T1000 (cell line): ENCODE measurements around the gene MYL7.
"Not testable (repeated sequence)": the region's sequence is repeated elsewhere in the genome, so short reads cannot be mapped to it uniquely, and the experiment has no call there.

Source experiments
- DNase-seq: peaks from one replicate; lab custom pipeline; 2025; ENCODE audit warnings: mixed read lengths; lab: John Stamatoyannopoulos, UW

Gene MYL7

DNA sequence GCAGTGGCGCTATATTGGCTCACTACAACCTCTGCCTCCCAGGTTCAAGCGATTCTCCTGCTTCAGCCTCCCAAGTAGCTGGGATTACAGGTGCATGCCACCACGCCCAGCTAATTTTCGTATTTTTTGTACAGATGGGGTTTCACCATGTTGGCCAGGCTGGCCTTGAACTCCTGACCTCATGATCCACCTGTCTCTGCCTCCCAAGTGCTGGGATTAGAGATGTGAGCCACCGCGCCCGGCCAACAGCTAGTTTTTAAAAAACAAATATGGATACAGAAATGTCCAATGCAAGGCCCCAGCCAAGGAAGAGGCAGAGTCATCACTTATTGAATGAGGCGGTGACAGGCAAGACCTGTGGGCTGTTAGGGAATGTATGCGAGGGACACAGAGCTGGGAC lies 30.8 kb upstream of the MYL7 start:
- DNase-seq = not testable (repeated sequence)

GRCh38 chr7:44167920-44168319 lies 26.8 kb upstream of the MYL7 start:
- no peak for DNase-seq

- peak; percentile 49 for DNase-seq
These were observed 22.5 kb upstream of the MYL7 start for GRCh38 chr7:44163591-44163990.

DNA sequence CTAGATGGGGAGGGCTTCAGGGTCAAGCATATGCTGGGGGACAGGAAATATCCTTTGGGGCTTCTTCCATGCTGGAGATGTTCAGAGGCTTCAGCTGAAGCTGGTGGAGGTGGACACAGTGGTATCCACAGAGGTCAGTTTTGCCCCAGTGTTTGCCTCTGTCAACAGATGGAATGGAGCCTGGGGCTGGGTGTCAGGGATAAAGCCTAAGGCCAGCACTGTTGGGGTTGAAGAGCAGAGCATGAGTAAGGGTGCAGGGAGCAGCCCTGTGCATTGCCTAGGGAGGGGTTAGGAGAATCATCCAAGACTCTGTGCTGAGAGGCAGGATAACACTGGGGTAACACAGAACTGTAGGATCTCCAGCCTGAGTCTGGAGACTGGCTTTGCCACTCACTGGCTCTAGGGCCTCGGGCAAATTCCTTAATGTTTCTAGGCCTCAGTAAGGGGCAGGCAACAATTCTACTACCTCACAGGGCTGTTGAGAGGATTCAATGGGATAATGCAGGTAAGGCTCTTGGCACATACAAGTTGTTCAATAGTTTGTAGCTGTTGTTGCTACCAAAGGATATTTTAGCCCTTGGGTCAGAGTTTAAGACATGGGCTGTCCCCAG lies 21.8 kb upstream of the MYL7 start:
- DNase-seq = no peak

- DNase-seq = no peak
These were observed 21.0 kb upstream of the MYL7 start for GRCh38 chr7:44162179-44162578.

DNA sequence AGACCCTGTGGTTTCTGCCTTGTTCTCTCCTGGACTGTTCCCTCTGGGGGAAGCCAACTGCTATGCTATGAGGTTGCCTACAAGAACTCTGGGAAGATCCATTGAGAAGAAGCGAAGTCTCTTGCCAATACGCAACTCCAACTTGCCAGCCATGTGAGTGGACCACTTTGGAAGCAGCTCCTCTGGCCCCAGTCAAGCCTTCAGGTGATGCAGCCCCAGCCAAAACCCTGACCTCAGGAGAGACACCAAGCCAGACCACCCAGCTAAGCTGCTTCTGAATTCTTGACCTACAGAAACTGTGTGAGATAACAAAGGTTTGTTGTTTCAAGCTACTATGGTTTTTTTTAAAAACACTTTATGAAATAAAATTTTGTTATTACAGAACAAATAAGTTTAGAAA lies 20.2 kb upstream of the MYL7 start:
- no peak for DNase-seq

DNA sequence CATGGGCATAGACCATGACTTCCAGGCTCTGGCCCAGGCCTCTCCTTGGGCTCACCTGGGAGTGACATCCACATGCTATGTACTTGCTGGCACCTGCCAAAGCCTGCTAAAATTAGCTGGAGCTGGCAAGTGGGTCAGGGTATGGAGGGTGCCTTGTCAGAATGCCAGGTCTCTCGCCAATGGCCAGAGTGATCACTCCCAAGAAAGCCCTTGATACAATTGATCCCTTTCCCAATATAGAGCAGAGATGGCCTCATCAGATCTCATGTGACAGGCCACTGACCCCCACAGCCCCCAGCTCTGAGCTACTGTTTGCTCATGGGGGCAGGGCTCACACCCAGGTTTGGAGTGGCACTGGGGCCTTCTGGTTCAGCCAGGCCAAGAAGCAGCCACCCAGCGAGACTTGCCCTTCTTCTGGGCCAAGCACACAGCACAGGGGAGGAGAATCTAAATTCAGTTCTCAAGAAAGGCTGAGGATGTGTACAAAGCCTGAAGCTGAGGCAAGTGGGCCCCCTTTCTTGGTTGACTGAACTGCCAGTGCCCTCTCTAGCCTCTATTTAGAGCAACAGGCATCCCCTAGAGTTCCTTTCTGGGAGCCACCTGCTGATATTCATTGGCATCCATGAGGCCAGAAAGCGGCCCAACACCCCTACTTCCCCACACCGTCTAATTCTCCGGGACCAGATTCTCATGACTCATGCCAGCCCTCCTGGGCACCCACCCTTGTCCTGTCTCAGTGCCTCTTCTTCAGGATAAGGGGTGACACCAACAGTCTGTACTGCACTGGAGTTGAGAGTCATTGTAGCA lies 18.9 kb upstream of the MYL7 start:
- DNase-seq = no peak

DNA sequence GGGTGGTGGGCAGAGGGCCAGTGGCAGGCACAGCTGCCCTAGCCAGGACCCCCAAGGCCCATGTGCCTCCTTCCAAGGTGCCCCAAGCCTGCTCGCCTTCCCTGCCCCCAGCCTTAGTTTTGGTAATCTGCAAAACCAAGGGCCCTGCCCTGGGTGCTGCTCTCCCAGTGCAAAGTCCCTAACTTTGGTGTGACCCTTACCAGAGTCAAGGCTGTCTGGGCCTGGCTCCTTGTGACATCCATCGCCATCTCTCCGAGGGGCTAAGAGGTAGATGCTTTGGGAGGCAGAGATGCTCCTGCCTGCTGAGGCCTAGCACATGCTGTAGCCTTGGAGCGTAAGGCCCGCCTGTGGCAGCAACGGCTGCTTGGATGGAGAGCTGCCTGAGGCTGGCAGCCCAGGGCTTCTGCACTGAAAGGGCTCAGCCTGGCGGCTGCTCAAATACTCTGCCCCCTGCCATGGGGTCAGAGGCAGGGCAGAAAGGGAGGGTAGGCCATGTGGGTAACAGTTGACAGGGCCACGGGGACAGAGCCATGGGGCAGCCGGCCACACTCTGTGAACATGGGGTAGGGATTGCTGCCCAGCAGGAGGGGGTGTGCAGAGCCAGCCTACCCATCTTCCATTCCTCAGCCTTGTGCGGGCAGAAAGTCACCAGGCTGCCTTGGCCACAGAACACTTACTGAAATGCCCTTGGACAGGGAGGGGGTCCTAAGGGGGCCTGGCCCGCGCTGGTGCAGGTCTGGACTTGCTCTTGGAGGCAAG lies 17.9 kb upstream of the MYL7 start:
- DNase-seq = no peak

DNA sequence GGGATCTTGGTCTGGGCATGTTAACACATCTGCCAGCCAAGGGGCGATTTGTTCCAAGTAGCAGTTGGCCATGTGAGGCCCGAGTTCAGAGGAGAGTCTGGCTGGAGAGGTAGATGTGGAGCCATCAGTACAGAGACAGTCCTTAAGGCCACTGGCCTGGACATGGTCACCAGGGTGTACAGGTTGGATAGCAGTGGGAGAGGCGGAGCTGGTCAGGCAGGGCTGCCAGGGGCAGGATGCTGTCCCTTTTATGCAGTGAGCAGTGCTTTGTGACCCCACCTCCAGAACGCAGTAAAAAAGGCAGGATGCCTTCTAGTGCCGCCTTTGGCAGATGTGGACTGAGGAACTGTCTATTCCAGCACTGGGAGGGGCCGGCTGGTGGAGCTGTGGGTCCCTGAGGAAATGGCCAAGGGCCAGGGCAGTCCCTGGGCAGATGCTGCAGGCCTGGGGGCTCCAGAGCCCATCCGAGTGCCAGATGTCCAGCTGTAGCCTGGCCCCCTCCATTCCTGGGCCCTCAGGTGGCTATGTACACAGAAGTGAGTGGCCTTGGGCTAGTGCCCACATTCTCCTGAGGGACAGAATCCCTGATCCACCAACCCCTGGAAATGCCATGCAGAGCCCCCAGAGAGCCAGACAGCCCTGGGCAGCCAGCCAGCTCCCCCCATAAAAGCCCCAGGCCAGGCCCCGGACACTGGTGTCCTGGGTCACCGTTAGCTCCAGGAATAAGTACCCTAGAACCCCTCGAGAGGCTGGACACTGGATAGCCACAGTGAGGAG lies 17.2 kb upstream of the MYL7 start:
- no peak for DNase-seq

GRCh38 chr7:44157116-44158080 lies 16.3 kb upstream of the MYL7 start:
- no peak for DNase-seq

- DNase-seq = no peak
These were observed 15.4 kb upstream of the MYL7 start for GRCh38 chr7:44156453-44157010.

DNA sequence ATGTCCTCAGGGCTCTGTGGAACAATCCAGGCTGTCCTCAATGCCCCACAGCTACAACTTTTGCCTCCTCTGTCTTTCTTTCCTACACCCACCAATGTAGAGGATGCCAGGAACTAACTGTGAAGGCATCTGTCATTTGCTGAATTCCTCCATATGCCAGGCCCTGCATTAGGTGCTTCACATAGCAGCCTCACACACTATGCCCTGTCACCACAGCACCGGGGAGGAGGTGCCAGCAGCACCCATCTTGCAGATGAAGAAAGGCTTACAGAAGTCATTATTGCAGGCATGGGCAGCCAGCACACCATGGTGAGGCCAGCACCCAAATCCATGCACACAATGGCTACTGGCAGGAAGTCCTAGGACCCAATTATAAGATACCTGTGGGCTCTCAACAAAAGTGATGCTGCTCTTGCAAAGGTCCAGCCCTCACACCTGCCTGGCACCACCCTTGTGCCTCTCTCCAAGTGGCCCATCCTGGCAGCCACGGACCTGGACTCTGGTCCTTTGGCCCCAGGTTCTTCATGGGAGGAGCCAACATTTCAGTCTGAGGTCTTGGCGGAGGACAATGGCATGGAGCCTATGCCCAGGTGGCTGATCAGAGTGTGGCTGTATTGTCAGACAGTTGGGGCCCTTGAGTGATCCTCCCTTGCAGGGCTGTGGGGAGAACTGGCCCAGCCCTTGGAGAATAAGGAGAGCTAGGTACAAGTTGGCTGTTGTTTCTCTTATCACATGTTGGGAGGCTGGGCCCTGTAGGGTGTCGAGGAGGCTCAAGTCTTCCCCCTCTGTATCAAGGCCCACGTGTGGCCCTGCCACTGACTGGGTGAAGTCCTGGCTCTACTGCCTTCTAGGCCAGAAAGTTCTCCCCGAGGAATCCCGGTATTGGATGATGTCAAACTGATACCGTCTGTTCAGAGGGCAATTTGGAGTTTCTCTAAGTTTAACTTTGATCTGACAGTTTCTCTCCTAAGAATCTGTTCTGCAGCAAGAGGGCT lies 14.4 kb upstream of the MYL7 start:
- DNase-seq = no peak

DNA sequence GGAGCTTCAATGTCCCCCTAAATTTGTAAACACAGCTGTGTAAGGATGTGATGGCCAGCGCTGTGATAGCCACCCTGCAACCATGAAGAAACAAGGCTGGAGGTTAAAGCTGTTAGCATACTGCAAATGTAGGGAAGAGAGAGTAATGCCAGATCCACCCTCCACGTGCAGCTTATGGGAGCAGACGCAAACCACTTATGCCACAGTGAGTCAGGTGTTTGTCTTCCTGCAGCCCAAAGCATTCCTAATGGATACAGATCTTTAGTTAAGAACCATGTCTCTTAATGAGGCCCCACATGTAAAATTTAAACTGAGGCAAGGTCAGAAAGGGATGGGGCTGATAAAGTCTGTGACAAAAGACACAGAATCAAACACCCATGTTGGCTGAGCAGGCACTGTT lies 13.6 kb upstream of the MYL7 start:
- no peak for DNase-seq

- DNase-seq = no peak
These were observed 12.8 kb upstream of the MYL7 start for GRCh38 chr7:44153948-44154335.

GRCh38 chr7:44152971-44153947 lies 12.1 kb upstream of the MYL7 start:
- no peak for DNase-seq

GRCh38 chr7:44151956-44152355 lies 10.8 kb upstream of the MYL7 start:
- DNase-seq = no peak

DNA sequence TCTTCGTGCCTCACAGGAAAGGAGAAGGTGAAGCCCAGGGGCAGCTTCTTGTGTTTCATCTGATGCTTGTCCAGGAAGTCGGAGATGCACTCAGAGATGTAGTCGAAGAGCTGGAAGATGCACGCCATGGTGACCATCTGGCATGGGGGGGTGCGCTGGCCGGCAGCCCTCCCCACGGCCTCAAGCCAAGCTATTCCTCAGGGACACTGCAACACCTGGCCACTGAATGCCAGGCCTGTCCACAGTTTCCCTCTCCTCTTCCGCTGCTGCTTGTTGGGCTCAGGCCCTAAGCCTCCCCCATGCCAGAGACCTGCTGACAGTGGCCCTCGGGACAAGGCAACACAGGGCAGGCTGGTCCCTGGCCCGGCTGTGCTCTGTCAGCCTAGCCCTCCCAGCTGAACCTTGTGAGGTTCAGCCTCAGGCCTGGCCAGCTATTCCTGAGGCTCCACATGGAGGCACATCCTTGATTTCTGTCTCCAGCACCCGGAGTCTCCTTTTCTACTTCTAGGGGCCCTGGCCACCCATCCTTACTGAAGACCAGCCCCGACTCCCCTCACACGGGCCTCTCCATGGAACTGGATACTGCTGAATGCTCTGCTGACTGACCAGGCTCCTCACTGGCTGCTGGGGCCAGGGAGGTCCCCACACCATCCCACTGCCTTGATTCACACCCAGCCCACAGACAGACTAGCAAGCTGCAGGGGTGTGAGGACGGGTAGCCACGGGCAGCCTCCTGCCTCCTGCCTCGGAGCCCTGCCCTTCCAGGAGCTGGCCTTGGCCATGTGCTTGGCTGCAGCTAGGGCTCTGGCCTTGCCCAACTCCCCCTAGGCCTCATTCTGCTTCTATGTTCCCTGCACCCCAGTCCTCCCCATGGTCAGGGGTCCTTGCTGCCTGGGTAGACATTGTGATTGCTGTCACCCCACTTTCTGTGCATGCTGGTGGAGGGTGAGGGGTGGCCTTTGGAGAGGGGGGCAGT lies 10.1 kb upstream of the MYL7 start:
- DNase-seq = no peak
